Activated T-cell treated with anti-CD3 and anti-CD28 coated beads for 48 hours (primary cell): Measurements from ENCODE around the gene HBA1.
"Not testable (repeated sequence)": the region's sequence is repeated elsewhere in the genome, so short reads cannot be mapped to it uniquely, and the experiment has no call there.

Source experiments
- DNase-seq: peaks from one replicate; pipeline ENCODE4 v3.0.0-alpha.2; 2020; ENCODE audit warnings: low read depth

HBA1 gene

GRCh38 chr16:175011-175949 lies 1.2 kb upstream of the HBA1 start:
- no peak for DNase-seq

GRCh38 chr16:176006-176405 lies 474 bp upstream of the HBA1 start:
- DNase-seq = not testable (repeated sequence)

- no peak for DNase-seq
Measured at GRCh38 chr16:177394-177822, 928 bp downstream of the HBA1 start.

- DNase-seq = no peak
Measured at GRCh38 chr16:177981-178667, 1.6 kb downstream of the HBA1 start.

GRCh38 chr16:178668-179015 lies 2.2 kb downstream of the HBA1 start:
- no peak for DNase-seq

- DNase-seq = no peak
Measured at GRCh38 chr16:179211-180092, 3.0 kb downstream of the HBA1 start.

GRCh38 chr16:180101-180675 lies 3.7 kb downstream of the HBA1 start, which contains the start of gene HBQ1:
Gene HBQ1 (plus strand): TSS chr16:180459. CDS start chr16:180487, 28 bp downstream.
- peak; percentile 49 for DNase-seq

GRCh38 chr16:180681-181564 lies 4.4 kb downstream of the HBA1 start:
- DNase-seq = peak; percentile 88

- DNase-seq = no peak
Measured at GRCh38 chr16:181565-182021, 5.1 kb downstream of the HBA1 start.

GRCh38 chr16:183005-183404 lies 6.5 kb downstream of the HBA1 start:
- DNase-seq = no peak

GRCh38 chr16:185213-185612 lies 8.7 kb downstream of the HBA1 start:
- no peak for DNase-seq

GRCh38 chr16:185691-186090 lies 9.2 kb downstream of the HBA1 start:
- DNase-seq = no peak

- DNase-seq = no peak
Measured at GRCh38 chr16:187330-187729, 10.8 kb downstream of the HBA1 start.

- DNase-seq = no peak
Measured at GRCh38 chr16:188674-189073, 12.2 kb downstream of the HBA1 start.

- no peak for DNase-seq
Measured at GRCh38 chr16:189604-190186, 13.2 kb downstream of the HBA1 start.

- DNase-seq = no peak
Measured at GRCh38 chr16:191831-192230, 15.4 kb downstream of the HBA1 start.

- DNase-seq = no peak
Measured at GRCh38 chr16:192686-193085, 16.2 kb downstream of the HBA1 start.

GRCh38 chr16:193441-193840 lies 17.0 kb downstream of the HBA1 start:
- DNase-seq = no peak

- no peak for DNase-seq
Measured at GRCh38 chr16:194516-194915, 18.0 kb downstream of the HBA1 start.

- DNase-seq = no peak
Measured at GRCh38 chr16:200388-200787, 23.9 kb downstream of the HBA1 start.
